HEK293 (cell line): ENCODE data around the gene SFT2D2.

Experiments used
- CTCF ChIA-PET: fragments of 350-600 bp; formaldehyde crosslinking; extraction: SDS; loops from one replicate; lab custom pipeline; 2021; ENCODE audit warnings: antibody characterized with exemption; lab: Yijun Ruan, JAX
- POLR2A ChIA-PET: fragments of 300-600 bp; formaldehyde crosslinking; extraction: SDS; loops from one replicate; lab custom pipeline; 2020; ENCODE audit warnings: antibody characterized with exemption, inconsistent platforms; lab: Yijun Ruan, JAX
- H3K27ac ChIP-seq: fragments of 200-500 bp; sonication (Bioruptor generic); 2 replicates; pipeline ENCODE4 v1.5.1; 2014; ENCODE audit warnings: low read depth, low read length, control low read depth, inconsistent platforms; ENCODE audit errors: extremely low read depth
- H3K36me3 ChIP-seq, 2 experiments: fragments of 200-500 bp in 1 of 2; sonication (Bioruptor generic) in 1 of 2; 1 replicate in 1 of 2; 2 replicates in 1 of 2; pipeline ENCODE4 v1.5.1; 2014 to 2017; ENCODE audit warnings: inconsistent platforms in 2 of 2, low read length in 2 of 2; ENCODE audit not compliant: control insufficient read depth in 2 of 2, insufficient read depth in 1 of 2
- H3K4me1 ChIP-seq: fragments of 200-500 bp; sonication (Bioruptor generic); 2 replicates; pipeline ENCODE4 v1.5.1; 2014; ENCODE audit warnings: mild to moderate bottlenecking, low read length, inconsistent platforms; ENCODE audit not compliant: control insufficient read depth, insufficient read depth
- H3K4me3 ChIP-seq: 2 replicates; pipeline ENCODE4 v1.5.1; 2011; ENCODE audit warnings: low read depth, mild to moderate bottlenecking, control low read depth, low read length, moderate library complexity
- H3K9me3 ChIP-seq: fragments of 200-500 bp; sonication (Bioruptor generic); 2 replicates; pipeline ENCODE4 v1.5.1; 2014; ENCODE audit warnings: low read depth, low read length, inconsistent platforms; ENCODE audit not compliant: control insufficient read depth, insufficient read depth
- FEZF1 ChIP-seq: fragments of 450-650 bp; formaldehyde crosslinking; IDR thresholded peaks from 2 replicates; pipeline ENCODE4 v1.5.1; 2016; ENCODE audit warnings: missing biosample characterization, missing genetic modification characterization
- GFI1B ChIP-seq: fragments of 450-650 bp; formaldehyde crosslinking; IDR thresholded peaks from 2 replicates; pipeline ENCODE4 v1.5.1; 2016; ENCODE audit warnings: missing biosample characterization, missing genetic modification characterization
- KLF16 ChIP-seq: fragments of 450-650 bp; formaldehyde crosslinking; IDR thresholded peaks from 2 replicates; pipeline ENCODE4 v1.5.1; 2017; ENCODE audit warnings: missing biosample characterization, missing genetic modification characterization
- PRDM1 ChIP-seq: fragments of 450-650 bp; formaldehyde crosslinking; IDR thresholded peaks from 2 replicates; pipeline ENCODE4; 2016; ENCODE audit warnings: missing biosample characterization, missing genetic modification characterization
- SP7 ChIP-seq: fragments of 450-650 bp; formaldehyde crosslinking; IDR thresholded peaks from 2 replicates; pipeline ENCODE4 v1.5.1; 2016; ENCODE audit warnings: missing biosample characterization, missing genetic modification characterization
- ZNF132 ChIP-seq: fragments of 450-650 bp; formaldehyde crosslinking; IDR thresholded peaks from 2 replicates; pipeline ENCODE4 v1.5.1; 2017; ENCODE audit warnings: missing biosample characterization, missing genetic modification characterization, borderline replicate concordance
- ZNF19 ChIP-seq: fragments of 450-650 bp; formaldehyde crosslinking; IDR thresholded peaks from 2 replicates; pipeline ENCODE4; 2016; ENCODE audit warnings: missing biosample characterization, missing genetic modification characterization, low read depth
- ZNF324 ChIP-seq: fragments of 450-650 bp; formaldehyde crosslinking; IDR thresholded peaks from 2 replicates; pipeline ENCODE4 v1.5.1; 2016; ENCODE audit warnings: missing biosample characterization, missing genetic modification characterization
- ZNF366 ChIP-seq: fragments of 450-650 bp; formaldehyde crosslinking; conservative IDR thresholded peaks from 2 replicates; pipeline ENCODE4 v1.5.1; 2016; ENCODE audit warnings: missing biosample characterization, missing genetic modification characterization
- ZNF404 ChIP-seq: fragments of 450-650 bp; formaldehyde crosslinking; IDR thresholded peaks from 2 replicates; pipeline ENCODE4 v1.5.1; 2017; ENCODE audit warnings: missing biosample characterization, missing genetic modification characterization
- ZNF426 ChIP-seq: fragments of 450-650 bp; formaldehyde crosslinking; IDR thresholded peaks from 2 replicates; pipeline ENCODE4 v1.5.1; 2017; ENCODE audit warnings: missing biosample characterization, missing genetic modification characterization, mild to moderate bottlenecking, inconsistent platforms, moderate library complexity
- ZNF555 ChIP-seq: fragments of 450-650 bp; formaldehyde crosslinking; conservative IDR thresholded peaks from 2 replicates; pipeline ENCODE4 v1.5.1; 2017; ENCODE audit warnings: missing biosample characterization, mild to moderate bottlenecking, missing genetic modification characterization, inconsistent platforms
- ZNF571 ChIP-seq: fragments of 450-650 bp; formaldehyde crosslinking; IDR thresholded peaks from 2 replicates; pipeline ENCODE4 v1.5.0; 2017; ENCODE audit warnings: missing biosample characterization, missing genetic modification characterization
- ZNF580 ChIP-seq: fragments of 450-650 bp; formaldehyde crosslinking; IDR thresholded peaks from 2 replicates; pipeline ENCODE4 v1.5.1; 2016; ENCODE audit warnings: missing biosample characterization, missing genetic modification characterization
- ZNF660 ChIP-seq: fragments of 450-650 bp; IDR thresholded peaks from 2 replicates; pipeline ENCODE4 v1.5.1; 2018; ENCODE audit warnings: missing biosample characterization, mild to moderate bottlenecking, missing genetic modification characterization
- ZNF785 ChIP-seq: fragments of 450-650 bp; formaldehyde crosslinking; IDR thresholded peaks from 2 replicates; pipeline ENCODE4 v1.5.1; 2016; ENCODE audit warnings: missing biosample characterization, missing genetic modification characterization
- ZSCAN18 ChIP-seq: fragments of 450-650 bp; formaldehyde crosslinking; IDR thresholded peaks from 2 replicates; pipeline ENCODE4 v1.5.1; 2016; ENCODE audit warnings: missing biosample characterization, missing genetic modification characterization
- TF ChIP-seq, protein P1 (sequence below): IDR thresholded peaks from 2 replicates; pipeline ENCODE4 v1.6.1; 2011; ENCODE audit warnings: mild to moderate bottlenecking, low read depth, low read length, borderline replicate concordance
- TF ChIP-seq, protein P2 (sequence below): fragments of 450-650 bp; formaldehyde crosslinking; IDR thresholded peaks from 2 replicates; pipeline ENCODE4 v1.5.1; 2016; ENCODE audit warnings: missing biosample characterization, missing genetic modification characterization

SFT2D2 gene

GRCh38 chr1:168297019-168297730 lies 71.4 kb downstream of the SFT2D2 start:
- TF ChIP-seq ZNF404 (tag by site-specific recombination) (no peak), ZNF660 (tag by site-specific recombination) (no peak), KLF16 (no peak), FEZF1 (tag by site-specific recombination) (no peak), GFI1B (tag by site-specific recombination) (no peak), ZNF132 (tag by site-specific recombination) (no peak), ZNF785 (no peak), ZNF324 (tag by site-specific recombination) (no peak), ZNF580 (tag by site-specific recombination) (no peak), ZNF555 (no peak), ZNF19 (tag by site-specific recombination) (no peak), ZNF571 (tag by site-specific recombination) (no peak), ZSCAN18 (tag by site-specific recombination) (no peak), SP7 (tag by site-specific recombination) (no peak)
- TF ChIP-seq, protein P1, sequence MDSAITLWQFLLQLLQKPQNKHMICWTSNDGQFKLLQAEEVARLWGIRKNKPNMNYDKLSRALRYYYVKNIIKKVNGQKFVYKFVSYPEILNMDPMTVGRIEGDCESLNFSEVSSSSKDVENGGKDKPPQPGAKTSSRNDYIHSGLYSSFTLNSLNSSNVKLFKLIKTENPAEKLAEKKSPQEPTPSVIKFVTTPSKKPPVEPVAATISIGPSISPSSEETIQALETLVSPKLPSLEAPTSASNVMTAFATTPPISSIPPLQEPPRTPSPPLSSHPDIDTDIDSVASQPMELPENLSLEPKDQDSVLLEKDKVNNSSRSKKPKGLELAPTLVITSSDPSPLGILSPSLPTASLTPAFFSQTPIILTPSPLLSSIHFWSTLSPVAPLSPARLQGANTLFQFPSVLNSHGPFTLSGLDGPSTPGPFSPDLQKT = no peak
- TF ChIP-seq, all 188 proteins: peak for 0
- Histone ChIP-seq H3K27ac (no peak overlapping the region), H3K4me3 (no peak overlapping the region), H3K36me3 (no peaks in the 10 kb centered on the region), H3K9me3 (no peaks in the 10 kb centered on the region), H3K4me1 (no peaks in the 10 kb centered on the region)
- ChIA-PET POLR2A (no interaction called here), CTCF (no interaction called here)

DNA sequence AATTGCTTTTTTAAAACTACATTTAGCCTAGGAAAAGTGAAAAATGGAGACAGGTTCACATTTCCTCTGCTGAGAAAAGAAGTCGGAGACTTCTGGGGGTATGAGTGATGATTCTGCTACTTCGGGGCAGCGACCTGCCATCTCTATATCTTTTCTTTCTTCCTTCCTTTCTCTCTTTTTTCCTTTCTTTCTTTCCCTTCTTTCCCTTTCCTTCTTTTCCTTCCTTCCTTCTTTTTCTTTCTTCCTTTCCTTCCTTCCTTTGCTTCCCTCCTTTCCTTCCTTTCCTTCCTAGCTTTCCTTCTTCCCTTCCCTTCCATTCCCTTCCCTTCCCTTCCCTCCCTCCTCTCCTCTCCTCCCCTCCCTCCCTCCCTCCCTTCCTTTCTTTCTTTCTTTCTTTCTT lies 72.6 kb downstream of the SFT2D2 start:
- no peak overlapping the region for H3K27ac ChIP-seq
- ChIA-PET CTCF (no interaction called here), POLR2A (interaction anchor here (0.6 to 0.7 kb wide), 2 partner anchors 52 to 110 kb away, joined by 3 read pairs; no protein-coding TSS in a partner anchor)
- no peak overlapping the region for H3K4me3 ChIP-seq
- H3K36me3 ChIP-seq = no peaks in the 10 kb centered on the region
- no peaks in the 10 kb centered on the region for H3K4me1 ChIP-seq
- peak; percentile 89 for TF ChIP-seq PRDM1 (tag by site-specific recombination)
- no peak for TF ChIP-seq ZNF426
- peak; percentile 66 for TF ChIP-seq ZNF366 (tag by site-specific recombination)
- TF ChIP-seq, protein P2, sequence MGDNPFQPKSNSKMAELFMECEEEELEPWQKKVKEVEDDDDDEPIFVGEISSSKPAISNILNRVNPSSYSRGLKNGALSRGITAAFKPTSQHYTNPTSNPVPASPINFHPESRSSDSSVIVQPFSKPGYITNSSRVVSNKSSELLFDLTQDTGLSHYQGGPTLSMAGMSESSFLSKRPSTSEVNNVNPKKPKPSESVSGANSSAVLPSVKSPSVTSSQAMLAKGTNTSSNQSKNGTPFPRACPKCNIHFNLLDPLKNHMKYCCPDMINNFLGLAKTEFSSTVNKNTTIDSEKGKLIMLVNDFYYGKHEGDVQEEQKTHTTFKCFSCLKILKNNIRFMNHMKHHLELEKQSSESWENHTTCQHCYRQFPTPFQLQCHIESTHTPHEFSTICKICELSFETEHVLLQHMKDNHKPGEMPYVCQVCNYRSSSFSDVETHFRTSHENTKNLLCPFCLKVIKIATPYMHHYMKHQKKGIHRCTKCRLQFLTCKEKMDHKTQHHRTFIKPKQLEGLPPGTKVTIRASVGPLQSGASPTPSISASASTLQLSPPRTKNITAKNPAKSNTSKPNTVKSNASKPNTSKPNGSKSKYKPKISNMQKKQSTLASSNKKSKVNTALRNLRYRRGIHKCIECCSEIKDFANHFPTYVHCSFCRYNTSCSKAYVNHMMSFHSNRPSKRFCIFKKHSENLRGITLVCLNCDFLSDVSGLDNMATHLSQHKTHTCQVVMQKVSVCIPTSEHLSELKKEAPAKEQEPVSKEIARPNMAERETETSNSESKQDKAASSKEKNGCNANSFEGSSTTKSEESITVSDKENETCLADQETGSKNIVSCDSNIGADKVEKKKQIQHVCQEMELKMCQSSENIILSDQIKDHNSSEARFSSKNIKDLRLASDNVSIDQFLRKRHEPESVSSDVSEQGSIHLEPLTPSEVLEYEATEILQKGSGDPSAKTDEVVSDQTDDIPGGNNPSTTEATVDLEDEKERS = no peak
- H3K9me3 ChIP-seq = no peaks in the 10 kb centered on the region
